Left ventricle myocardium inferior (tissue), 1 donor: ENCODE results near the gene SH3BP2. TPM values are rescaled to one million over a fixed set of nuclear protein-coding genes. Genes with fewer than 3 reads are reported as not detected.
A peak's percentile ranks its signal among the peaks of the same experiment; 100 is the strongest.

Source experiments
- DNase-seq: peaks from one replicate; pipeline ENCODE4 v3.0.0-alpha.2; 2020
- H3K27ac ChIP-seq: fragments of 200-600 bp; replicated peaks from 2 replicates; pipeline ENCODE4 v1.8.0; 2021
- H3K27me3 ChIP-seq: fragments of 200-600 bp; 2 replicates; pipeline ENCODE4 v1.8.0; 2021; ENCODE audit warnings: low read depth
- H3K36me3 ChIP-seq: fragments of 200-600 bp; 2 replicates; pipeline ENCODE4 v1.8.0; 2021
- H3K4me1 ChIP-seq: fragments of 200-600 bp; 2 replicates; pipeline ENCODE4 v1.8.0; 2021
- H3K4me3 ChIP-seq: fragments of 200-600 bp; 2 replicates; pipeline ENCODE4 v1.8.0; 2021; ENCODE audit warnings: mild to moderate bottlenecking, moderate library complexity
- H3K9me3 ChIP-seq: fragments of 200-600 bp; replicated peaks from 2 replicates; pipeline ENCODE4 v1.8.0; 2021
- intact Hi-C: fragments of 100-400 bp; cut with micrococcal nuclease; formaldehyde crosslinking; loops from one replicate; pipeline ENCODE4 v1.11.0; 2022
- total RNA-seq: library from RNA; stranded (reverse); fragmentation: NEBNext Ultra II Directional; extraction: Animal tissue kit (Norgen Biotek cat#: 25700); gene quantifications from one replicate; pipeline ENCODE4 v1.2.1, GENCODE V29; 2021
- TF ChIP-seq, protein P1 (sequence below): fragments of 200-600 bp; IDR thresholded peaks from 2 replicates; pipeline ENCODE4 v1.8.0; 2021; ENCODE audit warnings: antibody characterized with exemption, mild to moderate bottlenecking, borderline replicate concordance
- donor health status: DM: no; HTN: yes; CAD: no; lungs with severe emphysema.

The SH3BP2 gene
- total RNA-seq, 1 donor from 2014 or later: 24.7 TPM

- intact Hi-C loops: no loop called here
- no peak overlapping the region for H3K4me3 ChIP-seq
- H3K9me3 ChIP-seq: no peaks in the 10 kb centered on the region
- H3K36me3 ChIP-seq: peaks cover 58% of the 10 kb centered on the region
- no peaks in the 10 kb centered on the region for H3K27me3 ChIP-seq
- DNase-seq: peak; percentile 21
- H3K27ac ChIP-seq: peak overlapping the region; percentile 51
- peaks cover 31% of the 10 kb centered on the region for H3K4me1 ChIP-seq
- TF ChIP-seq, protein P1, sequence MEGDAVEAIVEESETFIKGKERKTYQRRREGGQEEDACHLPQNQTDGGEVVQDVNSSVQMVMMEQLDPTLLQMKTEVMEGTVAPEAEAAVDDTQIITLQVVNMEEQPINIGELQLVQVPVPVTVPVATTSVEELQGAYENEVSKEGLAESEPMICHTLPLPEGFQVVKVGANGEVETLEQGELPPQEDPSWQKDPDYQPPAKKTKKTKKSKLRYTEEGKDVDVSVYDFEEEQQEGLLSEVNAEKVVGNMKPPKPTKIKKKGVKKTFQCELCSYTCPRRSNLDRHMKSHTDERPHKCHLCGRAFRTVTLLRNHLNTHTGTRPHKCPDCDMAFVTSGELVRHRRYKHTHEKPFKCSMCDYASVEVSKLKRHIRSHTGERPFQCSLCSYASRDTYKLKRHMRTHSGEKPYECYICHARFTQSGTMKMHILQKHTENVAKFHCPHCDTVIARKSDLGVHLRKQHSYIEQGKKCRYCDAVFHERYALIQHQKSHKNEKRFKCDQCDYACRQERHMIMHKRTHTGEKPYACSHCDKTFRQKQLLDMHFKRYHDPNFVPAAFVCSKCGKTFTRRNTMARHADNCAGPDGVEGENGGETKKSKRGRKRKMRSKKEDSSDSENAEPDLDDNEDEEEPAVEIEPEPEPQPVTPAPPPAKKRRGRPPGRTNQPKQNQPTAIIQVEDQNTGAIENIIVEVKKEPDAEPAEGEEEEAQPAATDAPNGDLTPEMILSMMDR: no peak
Measured at GRCh38 chr4:2823671-2824328, 30.9 kb downstream of the SH3BP2 start.

DNA sequence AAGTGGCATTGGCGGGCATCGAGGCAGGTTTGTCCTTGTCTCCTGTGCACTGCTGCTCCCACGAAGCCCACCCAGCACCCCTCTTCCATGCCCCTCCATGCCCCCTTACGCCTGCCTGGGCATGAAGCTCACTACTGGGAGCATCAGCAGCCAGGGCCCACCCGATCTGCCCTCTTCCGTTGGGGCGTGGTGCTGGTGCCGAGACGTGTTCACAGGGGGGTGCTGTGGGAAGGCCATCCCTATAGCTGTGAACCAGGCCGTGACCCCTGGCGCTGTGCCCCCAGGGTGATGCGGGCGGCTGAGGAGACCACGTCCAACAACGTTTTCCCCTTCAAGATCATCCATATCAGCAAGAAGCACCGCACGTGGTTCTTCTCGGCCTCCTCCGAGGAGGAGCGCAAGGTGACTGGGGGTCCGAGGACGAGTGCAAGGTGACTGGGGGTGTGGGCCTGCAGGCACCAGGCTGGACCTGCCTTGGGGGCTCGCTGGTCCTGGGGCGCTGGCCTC lies 31.5 kb downstream of the SH3BP2 start:
- Histone ChIP-seq H3K36me3 (peaks cover 58% of the 10 kb centered on the region), H3K4me3 (no peak overlapping the region), H3K4me1 (peaks cover 28% of the 10 kb centered on the region), H3K27me3 (no peaks in the 10 kb centered on the region), H3K9me3 (no peaks in the 10 kb centered on the region), H3K27ac (peak overlapping the region; percentile 51)
- TF ChIP-seq, protein P1: no peak
- DNase-seq: peak; percentile 14
- intact Hi-C loops: no loop called here

- H3K27me3 ChIP-seq: no peaks in the 10 kb centered on the region
- TF ChIP-seq, protein P1: no peak
- peaks cover 28% of the 10 kb centered on the region for H3K4me1 ChIP-seq
- H3K27ac ChIP-seq: peak overlapping the region; percentile 51
- intact Hi-C loops: no loop called here
- peak; percentile 32 for DNase-seq
- no peak overlapping the region for H3K4me3 ChIP-seq
- peaks cover 61% of the 10 kb centered on the region for H3K36me3 ChIP-seq
- no peaks in the 10 kb centered on the region for H3K9me3 ChIP-seq
Measured at GRCh38 chr4:2824836-2825381, 32.0 kb downstream of the SH3BP2 start.

DNA sequence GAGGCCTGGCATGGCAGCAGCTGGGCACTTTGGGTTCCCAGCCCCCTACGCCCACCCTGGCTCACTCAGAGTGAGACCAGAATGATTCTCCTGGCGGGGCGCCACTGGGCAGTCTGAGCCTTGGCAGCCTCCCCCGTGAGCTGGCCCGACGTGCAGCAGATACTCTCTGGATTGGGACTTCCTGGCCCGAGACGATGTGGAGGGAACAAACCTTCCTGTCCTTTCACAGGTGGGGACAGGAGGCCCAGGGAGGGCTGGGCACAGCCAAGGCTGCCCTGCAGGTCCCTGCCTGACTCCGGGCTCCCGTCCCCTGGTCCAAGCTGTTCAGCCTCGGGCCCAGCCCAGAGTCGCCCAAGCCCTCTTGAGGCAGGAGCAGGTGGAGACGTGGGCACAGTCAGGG lies 32.9 kb downstream of the SH3BP2 start:
- no peaks in the 10 kb centered on the region for H3K9me3 ChIP-seq
- H3K27ac ChIP-seq: peak overlapping the region; percentile 30
- no peaks in the 10 kb centered on the region for H3K27me3 ChIP-seq
- TF ChIP-seq, protein P1: no peak
- H3K36me3 ChIP-seq: peaks cover 69% of the 10 kb centered on the region
- H3K4me3 ChIP-seq: no peak overlapping the region
- DNase-seq: peak; percentile 49
- H3K4me1 ChIP-seq: peaks cover 28% of the 10 kb centered on the region
- intact Hi-C loops: no loop called here

- peaks cover 28% of the 10 kb centered on the region for H3K4me1 ChIP-seq
- no peaks in the 10 kb centered on the region for H3K9me3 ChIP-seq
- H3K27me3 ChIP-seq: no peaks in the 10 kb centered on the region
- H3K4me3 ChIP-seq: no peak overlapping the region
- TF ChIP-seq, protein P1: no peak
- DNase-seq: peak; percentile 9
- intact Hi-C loops: no loop called here
- no peak overlapping the region for H3K27ac ChIP-seq
- peaks cover 77% of the 10 kb centered on the region for H3K36me3 ChIP-seq
Measured at GRCh38 chr4:2827071-2827873, 34.4 kb downstream of the SH3BP2 start.
